Esophagus muscularis mucosa (tissue), 4 donors: ENCODE data around the gene NANS. TPM values are rescaled to one million over a fixed set of nuclear protein-coding genes. Genes with fewer than 3 reads are reported as not detected.

Source experiments
- DNase-seq: peaks from one replicate; pipeline ENCODE4 v3.0.0-alpha.2; 2017; ENCODE audit errors: extremely low spot score
- H3K27ac ChIP-seq, 4 donors: fragments of 200-600 bp; sonication (generic); replicated peaks in 1 of 4; 1 replicate in 3 of 4; 2 replicates in 1 of 4; pipeline ENCODE4 v1.5.1; 2016 to 2019; ENCODE audit warnings: mild to moderate bottlenecking in 1 of 4
- H3K27me3 ChIP-seq, 4 donors: fragments of 200-600 bp; sonication (generic); one replicate each; pipeline versions ENCODE4 v1.5.1 to v1.6.0; 2016 to 2019
- H3K36me3 ChIP-seq, 4 donors: fragments of 200-600 bp; sonication (generic); one replicate each; pipeline ENCODE4 v1.5.1; 2016 to 2019
- H3K4me1 ChIP-seq, 4 donors: fragments of 200-600 bp; sonication (generic); one replicate each; pipeline ENCODE4 v1.5.1; 2016 to 2019
- H3K4me3 ChIP-seq, 4 donors: fragments of 200-600 bp; sonication (generic); 1 replicate in 2 of 4; 2 replicates in 2 of 4; pipeline ENCODE4 v1.5.1; 2016 to 2019; ENCODE audit warnings: mild to moderate bottlenecking in 4 of 4, moderate library complexity in 1 of 4
- H3K9me3 ChIP-seq, 4 donors: fragments of 200-600 bp; sonication (generic); 1 replicate in 3 of 4; 2 replicates in 1 of 4; pipeline ENCODE4 v1.5.1; 2016 to 2019
- EP300 ChIP-seq: sonication (generic); formaldehyde crosslinking; IDR thresholded peaks from one replicate; pipeline ENCODE4 v1.6.1; 2017; ENCODE audit warnings: antibody characterized with exemption
- POLR2A ChIP-seq: fragments of 450-650 bp; IDR thresholded peaks from one replicate; pipeline ENCODE4 v1.6.1; 2017; ENCODE audit warnings: antibody characterized with exemption, moderate library complexity, mild to moderate bottlenecking, low read depth
- POLR2AphosphoS5 ChIP-seq, 2 donors: sonication (generic); formaldehyde crosslinking; IDR thresholded peaks; one replicate each; pipeline ENCODE4 v1.6.1; 2017; ENCODE audit warnings: antibody characterized with exemption in 2 of 2
- WGBS: methylation state at CpG from one replicate; pipeline ENCODE4 v1.1.5; 2018; 5-methylcytosine and 5-hydroxymethylcytosine counted together
- intact Hi-C: fragments of 100-400 bp; cut with DNase I; formaldehyde crosslinking; loops from one replicate; pipeline ENCODE4 v1.15.1; 2023
- total RNA-seq, 4 donors: library from RNA; depleted of rRNA; stranded (reverse); fragments of >200 nt; gene quantifications; one replicate each; pipeline versions ENCODE4 v1.1.0 to v1.2.1, GENCODE V29; 2016
- TF ChIP-seq, protein P1 (sequence below), 3 experiments: fragments of 200-600 bp in 2 of 3; fragments of 450-650 bp in 1 of 3; sonication (generic) in 2 of 3; IDR thresholded peaks; one replicate each; pipeline ENCODE4 v1.5.1; 2017 to 2019; ENCODE audit warnings: antibody characterized with exemption in 3 of 3, mild to moderate bottlenecking in 2 of 3, moderate library complexity in 1 of 3

Gene NANS
- total RNA-seq, 4 donors from 2014 or later = 25.3 to 54.7 (median 37.3) TPM

DNA sequence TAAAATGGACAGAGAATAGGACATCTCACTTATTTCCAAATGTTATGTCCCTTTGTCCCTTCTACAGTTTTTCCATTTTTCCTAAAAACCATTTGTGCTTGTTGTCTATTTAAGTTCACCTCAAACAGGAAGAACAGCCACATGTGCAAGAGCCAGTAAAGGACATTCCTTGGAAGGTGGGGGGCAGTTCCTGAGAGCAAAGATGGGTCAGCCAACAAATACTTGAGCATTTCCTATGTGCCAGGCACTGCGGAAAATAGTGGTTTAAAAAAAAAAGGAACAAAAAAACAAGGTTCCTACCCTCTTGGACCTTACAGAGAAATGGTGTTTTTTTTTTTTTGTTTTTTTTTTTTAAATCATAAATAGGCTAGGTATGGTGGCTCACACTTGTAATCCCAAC lies 46.6 kb upstream of the NANS start:
- DNase-seq = no peak
- TF ChIP-seq, protein P1, sequence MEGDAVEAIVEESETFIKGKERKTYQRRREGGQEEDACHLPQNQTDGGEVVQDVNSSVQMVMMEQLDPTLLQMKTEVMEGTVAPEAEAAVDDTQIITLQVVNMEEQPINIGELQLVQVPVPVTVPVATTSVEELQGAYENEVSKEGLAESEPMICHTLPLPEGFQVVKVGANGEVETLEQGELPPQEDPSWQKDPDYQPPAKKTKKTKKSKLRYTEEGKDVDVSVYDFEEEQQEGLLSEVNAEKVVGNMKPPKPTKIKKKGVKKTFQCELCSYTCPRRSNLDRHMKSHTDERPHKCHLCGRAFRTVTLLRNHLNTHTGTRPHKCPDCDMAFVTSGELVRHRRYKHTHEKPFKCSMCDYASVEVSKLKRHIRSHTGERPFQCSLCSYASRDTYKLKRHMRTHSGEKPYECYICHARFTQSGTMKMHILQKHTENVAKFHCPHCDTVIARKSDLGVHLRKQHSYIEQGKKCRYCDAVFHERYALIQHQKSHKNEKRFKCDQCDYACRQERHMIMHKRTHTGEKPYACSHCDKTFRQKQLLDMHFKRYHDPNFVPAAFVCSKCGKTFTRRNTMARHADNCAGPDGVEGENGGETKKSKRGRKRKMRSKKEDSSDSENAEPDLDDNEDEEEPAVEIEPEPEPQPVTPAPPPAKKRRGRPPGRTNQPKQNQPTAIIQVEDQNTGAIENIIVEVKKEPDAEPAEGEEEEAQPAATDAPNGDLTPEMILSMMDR (IDR thresholded peaks at IDR 0.05) = no peak
- peak; percentile 59 to 61 for TF ChIP-seq POLR2AphosphoS5 (IDR thresholded peaks at IDR 0.05)
- no peak for TF ChIP-seq EP300
- TF ChIP-seq POLR2A = no peak
- 48% methylated on average over 1 of the region's 1 CpG for WGBS
- Histone ChIP-seq H3K27ac (peak overlapping the region in 1 of 4 donors; percentile 35), H3K4me1 (peaks cover 13 to 16% (median 15%) of the 10 kb centered on the region in 4 donors), H3K36me3 (peaks cover 68 to 97% (median 88%) of the 10 kb centered on the region in 4 donors), H3K4me3 (no peak overlapping the region), H3K9me3 (no peaks in the 10 kb centered on the region), H3K27me3 (no peaks in the 10 kb centered on the region)
- intact Hi-C loops = no loop called here

GRCh38 chr9:98010445-98010844 lies 46.1 kb upstream of the NANS start:
- H3K9me3 ChIP-seq = no peaks in the 10 kb centered on the region
- 28% methylated on average over 2 of the region's 2 CpGs for WGBS
- peaks cover 13 to 16% (median 15%) of the 10 kb centered on the region in 4 donors for H3K4me1 ChIP-seq
- DNase-seq = no peak
- TF ChIP-seq POLR2A = no peak
- peak in 1 of 2 donors; percentile 19 for TF ChIP-seq POLR2AphosphoS5 (IDR thresholded peaks at IDR 0.05)
- peaks cover 66 to 97% (median 88%) of the 10 kb centered on the region in 4 donors for H3K36me3 ChIP-seq
- no peak overlapping the region for H3K4me3 ChIP-seq
- peak overlapping the region in 2 of 4 donors; percentile 3 to 35 for H3K27ac ChIP-seq
- H3K27me3 ChIP-seq = no peaks in the 10 kb centered on the region
- intact Hi-C loops = no loop called here

DNA sequence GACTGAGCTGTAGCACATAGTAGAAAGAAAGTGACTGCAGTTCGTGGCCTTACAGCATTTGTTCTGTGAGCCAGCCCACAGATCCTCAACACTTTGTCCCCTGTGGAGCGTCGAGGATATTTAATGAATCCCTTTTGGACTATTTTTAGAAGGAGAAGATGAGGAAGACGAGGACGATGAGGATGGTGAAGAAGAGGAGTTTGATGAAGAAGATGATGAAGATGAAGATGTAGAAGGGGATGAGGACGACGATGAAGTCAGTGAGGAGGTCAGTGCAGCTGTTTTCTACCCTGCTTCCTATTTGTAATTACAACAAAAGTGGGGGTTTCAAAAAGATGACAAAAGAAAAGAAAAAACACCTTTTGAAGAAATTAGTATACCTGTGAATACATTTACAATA lies 45.4 kb upstream of the NANS start:
- TF ChIP-seq, protein P1 (IDR thresholded peaks at IDR 0.05) = no peak
- TF ChIP-seq POLR2A (no peak), EP300 (no peak), POLR2AphosphoS5 (IDR thresholded peaks at IDR 0.05) (no peak)
- H3K4me1 ChIP-seq = peaks cover 13 to 16% (median 15%) of the 10 kb centered on the region in 4 donors
- no peak for DNase-seq
- no peaks in the 10 kb centered on the region for H3K9me3 ChIP-seq
- intact Hi-C loops = no loop called here
- H3K27ac ChIP-seq = no peak overlapping the region
- H3K4me3 ChIP-seq = no peak overlapping the region
- 85% methylated on average over 7 of the region's 7 CpGs for WGBS
- no peaks in the 10 kb centered on the region for H3K27me3 ChIP-seq
- H3K36me3 ChIP-seq = peaks cover 68 to 97% (median 88%) of the 10 kb centered on the region in 4 donors

- no peak overlapping the region for H3K4me3 ChIP-seq
- H3K9me3 ChIP-seq = no peaks in the 10 kb centered on the region
- peaks cover 0 to 9% (median 0%) of the 10 kb centered on the region in 4 donors for H3K4me1 ChIP-seq
- H3K27ac ChIP-seq = no peak overlapping the region
- no peak for DNase-seq
- peaks cover 62 to 100% (median 86%) of the 10 kb centered on the region in 4 donors for H3K36me3 ChIP-seq
- intact Hi-C loops = no loop called here
- WGBS = 86% methylated on average over 4 of the region's 4 CpGs
- no peaks in the 10 kb centered on the region for H3K27me3 ChIP-seq
- TF ChIP-seq, protein P1 (IDR thresholded peaks at IDR 0.05) = no peak
- no peak for TF ChIP-seq EP300
- no peak for TF ChIP-seq POLR2AphosphoS5 (IDR thresholded peaks at IDR 0.05)
- TF ChIP-seq POLR2A = no peak
Observed at GRCh38 chr9:98016137-98016680, 40.3 kb upstream of the NANS start.

- WGBS = 76% methylated on average over 1 of the region's 1 CpG
Observed at GRCh38 chr9:98017306-98017705, 39.2 kb upstream of the NANS start.

More at GRCh38 chr9:98017306-98017705, 39.2 kb upstream of the NANS start:
- Histone ChIP-seq H3K9me3 (no peaks in the 10 kb centered on the region), H3K27me3 (no peaks in the 10 kb centered on the region), H3K4me1 (peaks cover 0 to 17% (median 0%) of the 10 kb centered on the region in 4 donors), H3K27ac (no peak overlapping the region), H3K4me3 (no peak overlapping the region), H3K36me3 (peaks cover 52 to 94% (median 76%) of the 10 kb centered on the region in 4 donors)
- no peak for DNase-seq
- TF ChIP-seq, protein P1 (IDR thresholded peaks at IDR 0.05) = no peak
- TF ChIP-seq POLR2AphosphoS5 (IDR thresholded peaks at IDR 0.05) (no peak), EP300 (no peak), POLR2A (no peak)
- intact Hi-C loops = no loop called here
